Mesendoderm (in vitro differentiated cells): ENCODE results near the gene ZNF574.

Experiments
- DNase-seq: peaks from one replicate; pipeline ENCODE4 v3.0.0; 2013
- H2AK5ac ChIP-seq: 2 replicates; pipeline ENCODE4 v1.6.1; 2013; ENCODE audit warnings: low read length, inconsistent platforms
- H2BK120ac ChIP-seq: 2 replicates; pipeline ENCODE4 v1.6.1; 2013; ENCODE audit warnings: low read depth, mild to moderate bottlenecking, low read length, moderate library complexity, mixed read lengths
- H2BK15ac ChIP-seq: replicated peaks from 2 replicates; pipeline ENCODE4 v1.6.1; 2013; ENCODE audit warnings: low read depth, mild to moderate bottlenecking, moderate library complexity
- H2BK5ac ChIP-seq: 2 replicates; pipeline ENCODE4 v1.6.1; 2013; ENCODE audit warnings: low read length, inconsistent platforms
- H3K18ac ChIP-seq: 2 replicates; pipeline ENCODE4 v1.6.1; 2013; ENCODE audit warnings: mild to moderate bottlenecking, low read length, mixed read lengths
- H3K23ac ChIP-seq: one replicate; pipeline ENCODE4 v1.6.1; 2013; ENCODE audit warnings: low read length
- H3K27ac ChIP-seq: 2 replicates; pipeline ENCODE4 v1.5.1; 2013; ENCODE audit warnings: low read depth, mild to moderate bottlenecking, inconsistent platforms, low read length, moderate library complexity
- H3K27me3 ChIP-seq: 2 replicates; pipeline ENCODE4 v1.6.1; 2013; ENCODE audit warnings: low read length, control low read depth, mild to moderate bottlenecking, inconsistent platforms; ENCODE audit not compliant: insufficient read depth, poor library complexity
- H3K36me3 ChIP-seq: 2 replicates; pipeline ENCODE4 v1.6.1; 2013; ENCODE audit warnings: low read length, inconsistent platforms; ENCODE audit not compliant: control insufficient read depth, insufficient read depth
- H3K4ac ChIP-seq: one replicate; pipeline ENCODE4 v1.6.1; 2013; ENCODE audit warnings: low read depth, mild to moderate bottlenecking, low read length, moderate library complexity
- H3K4me1 ChIP-seq: 2 replicates; pipeline ENCODE4 v1.6.1; 2013; ENCODE audit warnings: low read depth, low read length, inconsistent platforms; ENCODE audit not compliant: control insufficient read depth
- H3K4me2 ChIP-seq: 2 replicates; pipeline ENCODE4 v1.6.1; 2013; ENCODE audit warnings: low read length
- H3K4me3 ChIP-seq: 2 replicates; pipeline ENCODE4 v1.5.1; 2013; ENCODE audit warnings: mild to moderate bottlenecking, low read length
- H3K56ac ChIP-seq: one replicate; pipeline ENCODE4 v1.6.1; 2013; ENCODE audit warnings: low read length
- H3K79me1 ChIP-seq: 2 replicates; pipeline ENCODE4 v1.6.1; 2013; ENCODE audit warnings: low read length, inconsistent platforms
- H3K79me2 ChIP-seq: 2 replicates; pipeline ENCODE4 v1.6.1; 2013; ENCODE audit warnings: mild to moderate bottlenecking, low read length; ENCODE audit not compliant: control insufficient read depth, insufficient read depth
- H3K9ac ChIP-seq: 2 replicates; pipeline ENCODE4 v1.6.1; 2013; ENCODE audit warnings: low read length, inconsistent platforms
- H4K5ac ChIP-seq: one replicate; pipeline ENCODE4 v1.6.1; 2013; ENCODE audit warnings: low read length
- H4K8ac ChIP-seq: one replicate; pipeline ENCODE4 v1.6.1; 2013; ENCODE audit warnings: low read depth, mild to moderate bottlenecking, control low read depth, low read length, moderate library complexity
- WGBS: extraction: QIAGEN DNeasy Blood & Tissue Kit; methylation state at CpG from one replicate; pipeline ENCODE4 v1.1.7; 2013; ENCODE audit warnings: low lambda C conversion rate, missing lambda C conversion rate; ENCODE audit not compliant: insufficient coverage; ENCODE audit errors: extremely low coverage; 5-methylcytosine and 5-hydroxymethylcytosine counted together

Gene ZNF574

GRCh38 chr19:42108527-42109389 is 32.8 kb downstream of the ZNF574 start:
- H3K4me1 ChIP-seq, result no peaks in the 10 kb centered on the region
- no CpG with 5 or more reads among the region's 16 CpGs for WGBS

GRCh38 chr19:42109896-42110295 is 33.9 kb downstream of the ZNF574 start:
- no peaks in the 10 kb centered on the region for H3K27me3 ChIP-seq
- no peaks in the 10 kb centered on the region for H3K79me2 ChIP-seq
- no peak overlapping the region for H2BK15ac ChIP-seq
- H4K5ac ChIP-seq, result no peak overlapping the region
- no peak for DNase-seq
- no peaks in the 10 kb centered on the region for H3K36me3 ChIP-seq
- no peak overlapping the region for H2BK120ac ChIP-seq
- H3K9ac ChIP-seq, result no peak overlapping the region
- no peak overlapping the region for H4K8ac ChIP-seq
- H3K4me1 ChIP-seq, result no peaks in the 10 kb centered on the region
- no peak overlapping the region for H2BK5ac ChIP-seq
- no peak overlapping the region for H3K4me2 ChIP-seq
- no peak overlapping the region for H3K18ac ChIP-seq
- no peak overlapping the region for H3K4ac ChIP-seq
- WGBS, result no CpG with 5 or more reads among the region's 3 CpGs
- no peaks in the 10 kb centered on the region for H3K79me1 ChIP-seq
- H3K4me3 ChIP-seq, result no peak overlapping the region
- no peak overlapping the region for H3K23ac ChIP-seq
- H3K27ac ChIP-seq, result no peak overlapping the region
- H2AK5ac ChIP-seq, result no peak overlapping the region
- no peak overlapping the region for H3K56ac ChIP-seq

More at GRCh38 chr19:42108527-42109389, 32.8 kb downstream of the ZNF574 start:
- Histone ChIP-seq H4K5ac (no peak overlapping the region), H3K4me2 (no peak overlapping the region), H2BK15ac (no peak overlapping the region), H3K27me3 (no peaks in the 10 kb centered on the region), H3K4me3 (no peak overlapping the region), H3K23ac (no peak overlapping the region), H3K56ac (no peak overlapping the region), H3K18ac (no peak overlapping the region), H2AK5ac (no peak overlapping the region), H4K8ac (no peak overlapping the region), H3K27ac (no peak overlapping the region), H2BK120ac (no peak overlapping the region), H3K9ac (peak overlapping the region; percentile 3), H3K79me2 (no peaks in the 10 kb centered on the region), H3K4ac (no peak overlapping the region), H3K36me3 (no peaks in the 10 kb centered on the region), H3K79me1 (no peaks in the 10 kb centered on the region), H2BK5ac (no peak overlapping the region)
- DNase-seq, result peak; percentile 93

GRCh38 chr19:42110658-42111057 is 34.7 kb downstream of the ZNF574 start:
- Histone ChIP-seq H3K4ac (no peak overlapping the region), H2BK5ac (no peak overlapping the region), H3K79me1 (no peaks in the 10 kb centered on the region), H4K5ac (no peak overlapping the region), H2AK5ac (no peak overlapping the region), H3K4me2 (no peak overlapping the region), H3K27me3 (no peaks in the 10 kb centered on the region), H3K23ac (no peak overlapping the region), H2BK120ac (no peak overlapping the region), H3K36me3 (no peaks in the 10 kb centered on the region), H3K27ac (no peak overlapping the region), H3K9ac (no peak overlapping the region), H3K18ac (no peak overlapping the region), H4K8ac (no peak overlapping the region), H2BK15ac (no peak overlapping the region), H3K79me2 (no peaks in the 10 kb centered on the region), H3K4me1 (no peaks in the 10 kb centered on the region), H3K4me3 (no peak overlapping the region), H3K56ac (no peak overlapping the region)
- no CpG with 5 or more reads among the region's 1 CpG for WGBS
- no peak for DNase-seq

GRCh38 chr19:42111384-42111783 is 35.4 kb downstream of the ZNF574 start:
- Histone ChIP-seq H3K4me1 (no peaks in the 10 kb centered on the region), H3K4ac (no peak overlapping the region), H3K23ac (no peak overlapping the region), H2BK5ac (no peak overlapping the region), H3K79me1 (no peaks in the 10 kb centered on the region), H3K79me2 (no peaks in the 10 kb centered on the region), H3K4me2 (no peak overlapping the region), H3K27me3 (no peaks in the 10 kb centered on the region), H3K18ac (no peak overlapping the region), H4K5ac (no peak overlapping the region), H2BK120ac (no peak overlapping the region), H3K36me3 (no peaks in the 10 kb centered on the region), H3K27ac (no peak overlapping the region), H2BK15ac (no peak overlapping the region), H3K9ac (no peak overlapping the region), H4K8ac (no peak overlapping the region), H3K4me3 (no peak overlapping the region), H2AK5ac (no peak overlapping the region), H3K56ac (no peak overlapping the region)
- no CpG with 5 or more reads among the region's 1 CpG for WGBS
- no peak for DNase-seq

- Histone ChIP-seq H3K4me1 (no peaks in the 10 kb centered on the region), H3K18ac (no peak overlapping the region), H3K23ac (no peak overlapping the region), H3K4ac (no peak overlapping the region), H3K56ac (no peak overlapping the region), H3K36me3 (no peaks in the 10 kb centered on the region), H3K4me3 (no peak overlapping the region), H4K8ac (no peak overlapping the region), H3K79me2 (no peaks in the 10 kb centered on the region), H3K9ac (no peak overlapping the region), H3K27me3 (no peaks in the 10 kb centered on the region), H2AK5ac (no peak overlapping the region), H3K79me1 (no peaks in the 10 kb centered on the region), H3K27ac (no peak overlapping the region), H2BK15ac (no peak overlapping the region), H3K4me2 (no peak overlapping the region), H2BK120ac (no peak overlapping the region), H2BK5ac (no peak overlapping the region), H4K5ac (no peak overlapping the region)
- no CpG with 5 or more reads among the region's 3 CpGs for WGBS
- DNase-seq, result no peak
These were observed 35.8 kb downstream of the ZNF574 start for GRCh38 chr19:42111811-42112210.
